HG03175 (cell line): ENCODE data around the gene SPATA33.
"Not testable (repeated sequence)": the region's sequence is repeated elsewhere in the genome, so short reads cannot be mapped to it uniquely, and the experiment has no call there.

ENCODE experiments used
- ATAC-seq: cut with Tn5 transposase; IDR thresholded peaks from one replicate; pipeline ENCODE4 v1.9.1; 2021; ENCODE audit warnings: mild to moderate bottlenecking, moderate library complexity; ENCODE audit not compliant: unreplicated experiment

SPATA33 gene

GRCh38 chr16:89658221-89658879 lies 714 bp downstream of the SPATA33 start:
- no peak for ATAC-seq

- no peak for ATAC-seq
Observed at GRCh38 chr16:89660146-89660545, 2.5 kb downstream of the SPATA33 start.

DNA sequence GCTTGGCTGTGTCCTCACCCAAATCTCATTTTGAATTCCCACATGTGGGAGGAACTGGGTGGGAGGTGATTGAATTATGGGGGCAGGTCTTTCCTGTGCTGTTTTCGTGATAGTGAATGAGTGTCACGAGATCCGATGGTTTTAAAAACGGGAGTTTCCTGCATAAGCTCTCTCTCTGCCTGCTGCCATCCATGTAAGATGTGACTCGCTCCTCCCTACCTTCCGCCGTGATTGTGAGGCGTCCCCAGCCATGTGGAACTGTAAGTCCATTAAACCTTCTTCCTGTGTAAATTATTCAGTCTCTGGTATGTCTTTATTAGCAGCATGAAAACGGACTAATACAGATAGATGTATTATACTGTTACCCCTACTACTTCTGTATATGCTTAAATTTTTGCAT lies 3.6 kb downstream of the SPATA33 start:
- ATAC-seq, result no peak

- ATAC-seq, result not testable (repeated sequence)
Observed at GRCh38 chr16:89664238-89664637, 6.6 kb downstream of the SPATA33 start.

DNA sequence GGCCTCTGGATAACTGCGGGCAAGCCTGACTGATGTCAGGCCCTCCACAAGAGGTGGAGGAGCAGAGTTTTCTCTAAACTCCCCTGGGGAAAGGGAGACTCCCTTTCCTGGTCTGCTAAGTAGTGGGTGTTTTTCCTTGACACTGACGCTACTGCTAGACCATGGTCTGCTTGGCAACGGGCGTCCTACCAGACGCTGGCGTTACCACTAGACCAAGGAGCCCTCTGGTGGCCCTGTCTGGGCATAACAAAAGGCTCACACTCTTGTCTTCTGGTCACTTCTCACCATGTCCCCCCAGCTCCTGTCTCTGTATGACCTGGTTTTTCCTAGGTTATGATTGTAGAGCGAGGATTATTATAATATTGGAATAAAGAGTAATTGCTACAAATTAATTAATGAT lies 9.4 kb downstream of the SPATA33 start:
- not testable (repeated sequence) for ATAC-seq

DNA sequence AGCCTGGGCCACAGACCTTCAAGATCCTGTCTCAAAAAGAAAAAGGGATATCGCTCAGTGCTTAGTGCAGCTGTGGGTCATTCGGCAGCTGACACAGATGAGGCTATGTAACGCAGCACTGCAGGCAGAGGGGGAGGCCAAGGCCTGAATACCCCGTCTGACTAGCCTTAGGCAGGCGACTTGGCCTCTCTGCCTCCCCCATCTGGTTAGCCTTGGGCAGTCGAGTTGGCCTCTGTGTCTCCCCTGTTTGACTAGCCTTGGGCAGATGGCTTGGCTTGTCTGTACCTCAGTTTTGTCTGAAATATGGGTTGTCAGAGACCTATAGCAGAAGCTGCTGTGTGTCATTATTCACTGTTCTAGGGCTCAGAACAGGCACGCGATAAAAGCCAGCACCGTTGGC lies 10.0 kb downstream of the SPATA33 start:
- no peak for ATAC-seq

GRCh38 chr16:89668790-89669158 lies 11.1 kb downstream of the SPATA33 start:
- no peak for ATAC-seq

- ATAC-seq, result no peak
Observed at GRCh38 chr16:89669755-89670154, 12.1 kb downstream of the SPATA33 start.

GRCh38 chr16:89670496-89671431 lies 13.1 kb downstream of the SPATA33 start:
- no peak for ATAC-seq

GRCh38 chr16:89671565-89671964 lies 13.9 kb downstream of the SPATA33 start:
- ATAC-seq, result not testable (repeated sequence)

DNA sequence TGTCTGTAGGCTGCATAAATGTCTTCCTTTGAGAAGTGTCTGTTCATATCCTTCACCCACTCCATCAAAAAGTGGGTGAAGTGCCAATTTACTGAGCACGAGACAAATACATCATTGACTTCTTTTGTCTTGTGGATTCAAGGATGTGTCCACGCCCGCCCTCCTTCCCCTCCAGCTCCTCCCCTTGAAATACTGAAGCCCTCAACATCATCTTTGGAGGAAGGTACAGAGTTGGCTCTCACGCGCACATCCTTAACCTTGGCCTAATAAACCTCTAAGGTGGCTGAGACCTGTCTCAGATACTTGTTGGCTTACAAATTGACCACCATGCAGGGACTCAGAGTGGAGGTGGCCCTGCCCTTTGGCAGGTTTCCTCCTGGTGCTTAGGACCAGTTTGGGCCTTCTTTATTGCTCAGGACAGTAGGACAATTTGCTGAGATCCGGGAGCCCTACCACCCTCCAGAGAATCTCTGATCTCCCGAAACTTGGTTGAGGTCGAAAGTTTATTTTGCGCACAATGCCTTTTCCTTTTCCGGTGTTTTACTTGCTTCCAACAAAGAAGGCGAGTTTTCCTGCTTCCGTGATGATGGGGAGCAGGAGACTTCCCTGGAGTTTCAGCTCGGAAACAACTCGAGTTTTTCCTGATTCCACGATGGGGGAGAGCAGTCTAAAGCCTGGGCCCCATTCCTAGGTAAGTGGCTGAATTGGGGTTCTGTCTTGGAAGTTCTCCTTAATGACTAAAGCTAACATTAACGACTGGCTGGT lies 14.7 kb downstream of the SPATA33 start:
- no peak for ATAC-seq

DNA sequence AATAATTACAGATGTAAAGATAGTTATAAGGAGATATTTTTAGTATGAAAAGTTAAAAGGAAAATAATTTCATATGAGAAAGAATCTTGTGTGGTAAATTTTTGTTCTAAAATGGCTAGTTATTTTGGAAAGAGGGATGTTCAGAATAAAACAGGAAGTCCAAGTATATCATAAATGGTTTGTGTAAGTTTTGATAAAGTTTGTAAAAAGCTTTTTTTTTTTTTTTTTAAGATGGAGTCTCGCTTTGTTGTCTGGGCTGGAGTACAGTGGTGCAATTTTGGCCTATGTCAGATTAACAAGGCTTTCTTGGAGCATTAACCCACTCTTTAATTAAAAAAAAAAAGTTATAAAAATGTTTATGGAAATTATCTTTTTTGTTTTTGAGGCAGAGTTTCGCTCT lies 20.6 kb downstream of the SPATA33 start:
- ATAC-seq, result no peak

GRCh38 chr16:89685916-89686315 lies 28.3 kb downstream of the SPATA33 start:
- no peak for ATAC-seq

GRCh38 chr16:89686520-89687091 lies 29.0 kb downstream of the SPATA33 start, which contains the start of gene CDK10:
CDK10 (plus strand) TSS chr16:89686689; CDS start chr16:89686711, 22 bp downstream.
- peak; percentile 78 for ATAC-seq

GRCh38 chr16:89687092-89687940 lies 29.7 kb downstream of the SPATA33 start:
- ATAC-seq, result peak; percentile 65

GRCh38 chr16:89688395-89688794 lies 30.8 kb downstream of the SPATA33 start:
- ATAC-seq, result no peak

DNA sequence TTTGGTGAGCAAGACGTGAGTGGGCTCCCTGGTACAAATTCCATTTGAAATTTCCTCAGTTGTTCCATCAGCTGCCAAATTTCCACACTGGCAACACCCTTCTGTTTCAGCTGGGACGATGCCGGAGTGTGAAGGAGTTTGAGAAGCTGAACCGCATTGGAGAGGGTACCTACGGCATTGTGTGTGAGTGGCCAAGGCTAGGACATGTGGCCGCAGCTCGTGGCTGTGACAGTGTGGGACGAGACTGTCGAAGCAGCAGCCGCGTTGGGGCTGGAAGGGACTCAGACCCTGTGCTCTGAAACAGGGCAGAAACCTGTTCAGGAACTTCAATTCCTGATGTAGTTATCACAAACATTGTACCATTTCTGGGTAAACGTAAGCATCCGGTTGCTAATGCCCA lies 31.5 kb downstream of the SPATA33 start:
- no peak for ATAC-seq

DNA sequence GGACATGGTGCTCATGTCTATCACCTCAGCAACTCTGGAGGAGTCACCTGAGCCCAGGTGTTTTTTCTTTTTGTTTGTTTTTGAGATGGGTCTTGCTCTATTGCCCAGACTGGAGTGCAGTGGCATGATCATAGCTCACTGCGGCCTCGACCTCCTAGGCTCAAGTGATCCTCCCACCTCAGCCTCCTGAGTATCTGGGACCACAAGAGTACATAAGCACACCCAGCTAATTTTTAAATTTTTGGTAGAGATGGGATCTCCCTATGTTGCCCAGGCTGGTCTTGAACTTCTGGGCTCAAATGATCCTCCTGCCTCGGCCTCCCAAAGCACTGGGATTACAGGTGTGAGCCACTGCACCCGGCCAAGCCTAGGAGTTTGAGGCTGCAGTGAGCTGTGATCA lies 32.0 kb downstream of the SPATA33 start:
- not testable (repeated sequence) for ATAC-seq

GRCh38 chr16:89690392-89690901 lies 32.8 kb downstream of the SPATA33 start:
- no peak for ATAC-seq
